HG02678 (cell line): ENCODE results near the gene CELSR1.

Source experiments
- ATAC-seq: cut with Tn5 transposase; IDR thresholded peaks from one replicate; pipeline ENCODE4 v1.9.1; 2021; ENCODE audit warnings: mild to moderate bottlenecking, moderate library complexity; ENCODE audit not compliant: unreplicated experiment

The CELSR1 gene

GRCh38 chr22:46367707-46368191 lies 169.7 kb downstream of the CELSR1 start:
- ATAC-seq = no peak

- ATAC-seq = no peak
Measured at GRCh38 chr22:46366801-46367706, 170.4 kb downstream of the CELSR1 start.

GRCh38 chr22:46366327-46366731 lies 171.1 kb downstream of the CELSR1 start:
- ATAC-seq = no peak

GRCh38 chr22:46365166-46365624 lies 172.2 kb downstream of the CELSR1 start:
- no peak for ATAC-seq

- no peak for ATAC-seq
Measured at GRCh38 chr22:46364341-46365165, 172.9 kb downstream of the CELSR1 start.

GRCh38 chr22:46363611-46364321 lies 173.7 kb downstream of the CELSR1 start:
- no peak for ATAC-seq

- no peak for ATAC-seq
Measured at GRCh38 chr22:46362934-46363515, 174.4 kb downstream of the CELSR1 start.

- ATAC-seq = no peak
Measured at GRCh38 chr22:46362203-46362933, 175.1 kb downstream of the CELSR1 start.

- ATAC-seq = no peak
Measured at GRCh38 chr22:46361826-46362202, 175.6 kb downstream of the CELSR1 start.

GRCh38 chr22:46360891-46361290 lies 176.5 kb downstream of the CELSR1 start:
- ATAC-seq = no peak

GRCh38 chr22:46360097-46360496 lies 177.3 kb downstream of the CELSR1 start:
- ATAC-seq = no peak

GRCh38 chr22:46359362-46359761 lies 178.1 kb downstream of the CELSR1 start:
- no peak for ATAC-seq

- ATAC-seq = no peak
Measured at GRCh38 chr22:46358766-46359165, 178.7 kb downstream of the CELSR1 start.

GRCh38 chr22:46357711-46358520 lies 179.5 kb downstream of the CELSR1 start:
- ATAC-seq = no peak

GRCh38 chr22:46356496-46357480 lies 180.6 kb downstream of the CELSR1 start:
- no peak for ATAC-seq

- ATAC-seq = no peak
Measured at GRCh38 chr22:46355996-46356471, 181.4 kb downstream of the CELSR1 start.

- ATAC-seq = no peak
Measured at GRCh38 chr22:46355369-46355995, 181.9 kb downstream of the CELSR1 start.
